H1 (cell line): ENCODE results near the gene GUCY1A1. TPM values are rescaled to one million over a fixed set of nuclear protein-coding genes. Genes with fewer than 3 reads are reported as not detected.
"Not testable (repeated sequence)": the region's sequence is repeated elsewhere in the genome, so short reads cannot be mapped to it uniquely, and the experiment has no call there.

Experiments
- CTCF ChIA-PET: fragments of 300-600 bp; sonication (Branson Sonifier 250); formaldehyde crosslinking; loops from one replicate; lab custom pipeline; 2021; ENCODE audit not compliant: partially characterized antibody; lab: Charles Lee
- POLR2A ChIA-PET: fragments of 300-600 bp; sonication (Branson Sonifier 250); formaldehyde crosslinking; loops from one replicate; lab custom pipeline; 2021; ENCODE audit warnings: inconsistent platforms; ENCODE audit not compliant: partially characterized antibody; lab: Charles Lee
- DNase-seq, 2 experiments: peaks; one replicate each; pipeline versions ENCODE4 v3.0.0 to v3.0.0-alpha.2; 2010 to 2022; ENCODE audit warnings: low spot score in 2 of 2, low read depth in 1 of 2, mixed read lengths in 1 of 2
- FAIRE-seq: peaks from 2 replicates; lab custom pipeline; 2011; peaks lifted over from hg19 to GRCh38; lab: Jason Lieb, UNC
- H2AFZ ChIP-seq: 2 replicates; pipeline ENCODE4 v1.8.1; 2012; ENCODE audit warnings: low read length, inconsistent platforms
- H2AK5ac ChIP-seq: 2 replicates; pipeline ENCODE4 v1.6.1; 2013; ENCODE audit warnings: low read depth, low read length
- H2BK120ac ChIP-seq: replicated peaks from 2 replicates; pipeline ENCODE3; 2013; ENCODE audit warnings: low read depth, low read length, inconsistent platforms
- H2BK12ac ChIP-seq: 2 replicates; pipeline ENCODE4 v1.6.1; 2013; ENCODE audit warnings: low read depth, low read length
- H2BK15ac ChIP-seq: 2 replicates; pipeline ENCODE4 v1.6.1; 2013; ENCODE audit warnings: low read length
- H2BK20ac ChIP-seq: 2 replicates; pipeline ENCODE4 v1.6.1; 2013; ENCODE audit warnings: low read length
- H2BK5ac ChIP-seq: 2 replicates; pipeline ENCODE4 v1.6.1; 2013; ENCODE audit warnings: low read depth, low read length
- H3K14ac ChIP-seq: 2 replicates; pipeline ENCODE4 v1.6.1; 2013; ENCODE audit warnings: inconsistent platforms; ENCODE audit not compliant: insufficient read length
- H3K18ac ChIP-seq: 2 replicates; pipeline ENCODE4 v1.6.1; 2013; ENCODE audit warnings: low read length; ENCODE audit errors: extremely low read depth
- H3K23ac ChIP-seq: 2 replicates; pipeline ENCODE4 v1.6.1; 2013; ENCODE audit warnings: inconsistent platforms; ENCODE audit not compliant: insufficient read length
- H3K23me2 ChIP-seq: 2 replicates; pipeline ENCODE4 v1.6.1; 2013; ENCODE audit warnings: low read depth, low read length
- H3K27ac ChIP-seq: 2 replicates; pipeline ENCODE4 v1.6.1; 2011; ENCODE audit warnings: low read depth, low read length, inconsistent platforms
- H3K27me3 ChIP-seq, 4 experiments: replicated peaks in 1 of 4; 1 replicate in 1 of 4; 2 replicates in 3 of 4; pipeline versions ENCODE4 v1.6.1 to v1.8.1; 2011 to 2013; ENCODE audit warnings: low read length in 3 of 4, mild to moderate bottlenecking in 3 of 4, inconsistent platforms in 2 of 4, mixed read lengths in 2 of 4, moderate library complexity in 1 of 4; ENCODE audit not compliant: control insufficient read depth in 3 of 4, insufficient read depth in 3 of 4; ENCODE audit errors: extremely low read depth in 1 of 4
- H3K36me3 ChIP-seq, 4 experiments: 2 replicates each; pipeline versions ENCODE4 v1.6.1 to v1.8.1; 2011 to 2013; ENCODE audit warnings: mild to moderate bottlenecking in 4 of 4, low read length in 3 of 4, moderate library complexity in 2 of 4, control low read depth in 1 of 4, inconsistent platforms in 1 of 4; ENCODE audit not compliant: insufficient read depth in 4 of 4, control insufficient read depth in 2 of 4
- H3K4ac ChIP-seq: replicated peaks from 2 replicates; pipeline ENCODE3; 2013; ENCODE audit warnings: low read length, low read depth, mixed read lengths, inconsistent platforms; ENCODE audit not compliant: insufficient read length
- H3K4me1 ChIP-seq, 4 experiments: replicated peaks in 1 of 4; 1 replicate in 1 of 4; 2 replicates in 3 of 4; pipeline versions ENCODE4 v1.6.1 to v1.8.1; 2011 to 2013; ENCODE audit warnings: low read length in 3 of 4, inconsistent platforms in 2 of 4, mixed read lengths in 1 of 4; ENCODE audit not compliant: insufficient read depth in 4 of 4, control insufficient read depth in 3 of 4
- H3K4me2 ChIP-seq, 2 experiments: 2 replicates each; pipeline versions ENCODE4 v1.6.1 to v1.8.1; 2011 to 2013; ENCODE audit warnings: low read depth in 2 of 2, low read length in 2 of 2, control low read depth in 1 of 2, inconsistent platforms in 1 of 2, mild to moderate bottlenecking in 1 of 2; ENCODE audit not compliant: insufficient read depth in 1 of 2
- H3K4me3 ChIP-seq, 4 experiments: fragments of 200-600, 300-600 bp in 1 of 4; sonication (generic), shearing (Covaris generic), sonication (Bioruptor Twin) in 1 of 4; 2 replicates each; pipeline versions ENCODE4 v1.5.1 to v1.8.1; 2011 to 2016; ENCODE audit warnings: low read length in 4 of 4, low read depth in 3 of 4, control low read depth in 2 of 4, inconsistent platforms in 2 of 4, mild to moderate bottlenecking in 2 of 4, mixed read lengths in 1 of 4, moderate library complexity in 1 of 4; ENCODE audit not compliant: insufficient read depth in 2 of 4; ENCODE audit errors: extremely low read depth in 1 of 4
- H3K56ac ChIP-seq: replicated peaks from 2 replicates; pipeline ENCODE3; 2013; ENCODE audit warnings: low read depth, mild to moderate bottlenecking, mixed read lengths, low read length, inconsistent platforms; ENCODE audit not compliant: insufficient read length
- H3K79me1 ChIP-seq: 2 replicates; pipeline ENCODE4 v1.6.1; 2013; ENCODE audit warnings: low read depth, low read length, control low read depth
- H3K79me2 ChIP-seq, 2 experiments: 2 replicates each; pipeline versions ENCODE4 v1.6.1 to v1.8.1; 2012 to 2013; ENCODE audit warnings: low read length in 2 of 2, mild to moderate bottlenecking in 2 of 2, inconsistent platforms in 1 of 2; ENCODE audit not compliant: insufficient read depth in 2 of 2, control insufficient read depth in 1 of 2
- H3K9ac ChIP-seq, 4 experiments: replicated peaks in 1 of 4; 1 replicate in 1 of 4; 2 replicates in 3 of 4; pipeline versions ENCODE4 v1.6.1 to v1.8.1; 2011 to 2013; ENCODE audit warnings: low read depth in 3 of 4, low read length in 3 of 4, control low read depth in 2 of 4, mild to moderate bottlenecking in 2 of 4, moderate library complexity in 2 of 4, inconsistent platforms in 1 of 4; ENCODE audit errors: extremely low read depth in 1 of 4
- H3K9me3 ChIP-seq, 2 experiments: 2 replicates each; pipeline versions ENCODE4 v1.6.1 to v1.8.1; 2012 to 2013; ENCODE audit warnings: mild to moderate bottlenecking in 2 of 2, moderate library complexity in 2 of 2, control low read depth in 1 of 2, inconsistent platforms in 1 of 2, low read depth in 1 of 2, low read length in 1 of 2, mixed read lengths in 1 of 2; ENCODE audit not compliant: insufficient read depth in 2 of 2
- H4K20me1 ChIP-seq, 2 experiments: replicated peaks in 1 of 2; 2 replicates each; pipeline versions ENCODE3 to v1.8.1; 2011 to 2013; ENCODE audit warnings: inconsistent platforms in 2 of 2, low read length in 2 of 2, mild to moderate bottlenecking in 1 of 2; ENCODE audit not compliant: insufficient read depth in 2 of 2, control insufficient read depth in 1 of 2
- H4K5ac ChIP-seq: 2 replicates; pipeline ENCODE4 v1.6.1; 2013; ENCODE audit warnings: low read length, low read depth, mixed read lengths, inconsistent platforms; ENCODE audit not compliant: insufficient read length
- H4K8ac ChIP-seq: 2 replicates; pipeline ENCODE4 v1.8.0; 2013; ENCODE audit warnings: mild to moderate bottlenecking, moderate library complexity, low read length, inconsistent platforms; ENCODE audit not compliant: insufficient read depth; ENCODE audit errors: extremely low read depth
- H4K91ac ChIP-seq: replicated peaks from 2 replicates; pipeline ENCODE3; 2013; ENCODE audit warnings: low read length, mixed read lengths, inconsistent platforms; ENCODE audit not compliant: insufficient read length
- whole genome bisulfite sequencing, 2 experiments: shearing (Covaris generic) in 1 of 2; methylation state at CpG; one replicate each; pipeline versions ENCODE4 v1.1.6 to v1.1.7; 2013 to 2015; ENCODE audit warnings: low lambda C conversion rate in 2 of 2, mixed read lengths in 2 of 2, inconsistent platforms in 1 of 2, low coverage in 1 of 2, missing lambda C conversion rate in 1 of 2; ENCODE audit not compliant: insufficient replicate concordance in 2 of 2, insufficient coverage in 1 of 2, insufficient read length in 1 of 2; ENCODE audit errors: extremely low coverage in 1 of 2, missing lambda C conversion rate in 1 of 2; 5-methylcytosine and 5-hydroxymethylcytosine counted together
- polyA plus RNA-seq, 7 experiments: library from polyadenylated mRNA; depleted of rRNA in 3 of 7; stranded (reverse) in 5 of 7; unstranded in 2 of 7; fragments of >200 nt in 5 of 7; fragments of 200-250 nt in 2 of 7; gene quantifications; 1 replicate in 5 of 7; 2 replicates in 1 of 7; 4 replicates in 1 of 7; pipeline versions ENCODE4 v1.2.1 to v1.2.3, GENCODE V29; 2011 to 2013; ENCODE audit warnings: missing spikeins in 2 of 7, mixed read lengths in 2 of 7
- total RNA-seq: library from RNA; stranded (reverse); fragmentation: NEBNext Ultra II Directional; extraction: Animal tissue kit (Norgen Biotek cat#: 25700); gene quantifications from 2 replicates; pipeline ENCODE4 v1.2.1, GENCODE V29; 2021

Gene GUCY1A1
- total and polyA plus RNA-seq, 2 of the 8 experiments (the other 6 are each of a cell fraction or from before 2014, with no cell fraction given) = not detected

DNA sequence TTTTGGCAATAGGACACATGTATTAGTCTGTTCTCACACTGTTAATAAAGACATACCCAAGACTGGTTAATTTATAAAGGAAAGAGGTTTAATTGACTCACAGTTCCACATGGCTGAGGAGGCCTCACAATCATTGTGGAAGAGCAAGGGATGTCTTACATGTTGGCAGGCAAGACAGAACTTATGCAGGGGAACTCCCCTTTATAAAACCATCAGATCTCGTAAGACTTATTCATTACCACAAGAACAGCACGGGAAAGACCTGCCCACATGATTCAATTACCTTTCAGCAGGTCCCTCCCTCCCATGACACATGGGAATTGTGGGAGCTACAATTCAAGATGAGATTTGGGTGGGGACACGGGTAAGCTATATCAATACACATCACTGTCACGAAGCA, 15.9 kb upstream of the GUCY1A1 start:
- H2BK15ac ChIP-seq, H3K27me3 ChIP-seq, H2BK5ac ChIP-seq, H3K27ac ChIP-seq, H2AK5ac ChIP-seq, H3K56ac ChIP-seq, H3K18ac ChIP-seq, H3K79me1 ChIP-seq, H3K23ac ChIP-seq, DNase-seq, H3K4me1 ChIP-seq, FAIRE-seq, H3K9ac ChIP-seq, H3K4ac ChIP-seq, H2BK120ac ChIP-seq, H4K5ac ChIP-seq, H3K9me3 ChIP-seq, H3K23me2 ChIP-seq, H4K8ac ChIP-seq, H3K36me3 ChIP-seq, H4K91ac ChIP-seq, H2BK12ac ChIP-seq, H3K4me2 ChIP-seq, H3K4me3 ChIP-seq, H3K14ac ChIP-seq, H2AFZ ChIP-seq, H4K20me1 ChIP-seq, H3K79me2 ChIP-seq, H2BK20ac ChIP-seq: not testable (repeated sequence)
- WGBS, 2 experiments = 94% methylated on average over 4 of the region's 4 CpGs; no CpG with 5 or more reads in 1 of the 2 experiments
- ChIA-PET POLR2A (interaction anchor here (0.6 kb wide), 1 partner anchor 204 kb away, joined by 3 read pairs; no protein-coding TSS in a partner anchor), CTCF (interaction anchor here (0.6 to 0.9 kb wide), 2 partner anchors 11 to 59 kb away, joined by 3 read pairs; no protein-coding TSS in a partner anchor)
